ENCODE measurements around the gene AKIRIN2. TPM values are rescaled to one million over a fixed set of nuclear protein-coding genes. Genes with fewer than 3 reads are reported as not detected.
"Not testable (repeated sequence)": the region's sequence is repeated elsewhere in the genome, so short reads cannot be mapped to it uniquely, and the experiment has no call there.

AKIRIN2 gene
- total RNA-seq, 2 donors from 2014 or later = 64.5 to 71.0 TPM

DNA sequence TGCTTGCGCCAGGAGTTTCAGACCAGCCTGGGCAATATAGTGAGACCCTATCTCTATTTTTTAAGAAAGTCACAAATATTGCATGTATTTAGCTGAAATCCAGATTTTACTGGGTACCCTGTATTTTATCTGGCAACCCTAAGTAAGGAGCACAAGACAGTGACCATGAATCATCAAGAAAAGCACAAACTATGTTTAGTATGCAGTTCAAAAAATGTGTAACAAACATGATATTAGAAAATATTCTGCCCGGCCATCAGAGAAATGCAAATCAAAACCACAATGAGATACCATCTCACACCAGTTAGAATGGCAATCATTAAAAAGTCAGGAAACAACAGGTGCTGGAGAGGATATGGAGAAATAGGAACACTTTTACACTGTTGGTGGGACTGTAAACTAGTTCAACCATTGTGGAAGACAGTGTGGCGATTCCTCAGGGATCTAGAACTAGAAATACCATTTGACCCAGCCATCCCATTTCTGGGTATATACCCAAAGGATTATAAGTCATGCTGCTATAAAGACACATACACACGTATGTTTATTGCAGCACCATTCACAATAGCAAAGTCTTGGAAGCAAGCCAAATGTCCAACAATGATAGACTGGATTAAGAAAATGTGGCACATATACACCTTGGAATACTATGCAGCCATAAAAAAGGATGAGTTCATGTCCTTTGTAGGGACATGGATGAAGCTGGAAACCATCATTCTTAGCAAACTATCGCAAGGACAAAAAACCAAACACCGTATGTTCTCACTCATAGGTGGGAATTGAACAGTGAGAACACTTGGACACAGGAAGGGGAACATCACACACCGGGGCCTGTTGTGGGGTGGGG lies 6.8 kb upstream of the AKIRIN2 start:
- not testable (repeated sequence) for ATAC-seq (replicated peaks in 1 of 2); H3K27ac Mint-ChIP-seq

DNA sequence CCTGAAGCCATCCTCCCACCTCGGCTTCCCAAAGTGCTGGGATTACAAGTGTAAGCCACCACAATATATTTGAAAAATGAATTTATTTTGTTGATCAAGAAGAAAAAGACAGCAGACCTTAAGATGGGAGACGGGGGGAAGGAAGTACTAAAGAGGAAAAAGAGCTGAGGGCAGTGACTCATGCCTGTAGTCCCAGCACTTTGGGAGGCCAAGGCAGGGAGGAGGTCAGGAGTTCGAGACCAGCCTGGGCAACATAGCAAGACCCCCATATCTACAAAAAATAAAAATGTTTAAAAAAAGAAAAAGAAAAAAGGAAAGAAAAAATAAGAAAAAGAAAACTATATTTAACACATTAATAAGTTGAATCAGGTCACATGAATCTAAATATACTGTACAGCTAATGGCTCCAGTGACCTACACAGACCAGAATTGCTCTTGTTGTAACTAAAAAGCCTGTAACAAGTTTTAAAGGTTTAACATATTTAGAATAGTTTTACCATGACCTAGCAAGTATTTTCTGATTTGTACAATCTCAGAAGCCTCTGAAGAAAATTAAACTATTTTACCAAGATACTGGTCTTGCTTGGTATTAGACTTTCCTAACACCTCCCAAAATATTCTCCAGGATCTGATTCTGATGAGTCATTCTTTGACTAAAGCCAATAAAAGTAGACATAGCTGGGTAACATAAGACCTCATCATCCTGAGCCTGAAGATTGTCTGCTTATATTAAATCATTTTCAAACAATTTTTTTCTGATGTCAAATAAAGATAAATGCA lies 4.3 kb upstream of the AKIRIN2 start:
- Mint-ChIP-seq H3K36me3 (ENCODE audit: insufficient read depth in 2 of 2) (peaks cover 0 to 2% of the 10 kb centered on the region in 2 donors), H3K27me3 (ENCODE audit: low read depth) (no peaks in the 10 kb centered on the region), H3K9me3 (no peaks in the 10 kb centered on the region), H3K4me3 (no peak overlapping the region), H3K4me1 (ENCODE audit: low read depth) (peaks cover 47% of the 10 kb centered on the region), H3K27ac (no peak overlapping the region)
- DNase-seq (no peak), ATAC-seq (replicated peaks in 1 of 2) (no peak)

More for the DNA sequence above, 6.8 kb upstream of the AKIRIN2 start:
- not testable (repeated sequence) for H3K36me3 Mint-ChIP-seq (ENCODE audit: insufficient read depth in 2 of 2); H3K4me3 Mint-ChIP-seq; H3K27me3 Mint-ChIP-seq (ENCODE audit: low read depth); H3K9me3 Mint-ChIP-seq; DNase-seq
- peaks cover 35% of the 10 kb centered on the region for H3K4me1 Mint-ChIP-seq (ENCODE audit: low read depth)

DNA sequence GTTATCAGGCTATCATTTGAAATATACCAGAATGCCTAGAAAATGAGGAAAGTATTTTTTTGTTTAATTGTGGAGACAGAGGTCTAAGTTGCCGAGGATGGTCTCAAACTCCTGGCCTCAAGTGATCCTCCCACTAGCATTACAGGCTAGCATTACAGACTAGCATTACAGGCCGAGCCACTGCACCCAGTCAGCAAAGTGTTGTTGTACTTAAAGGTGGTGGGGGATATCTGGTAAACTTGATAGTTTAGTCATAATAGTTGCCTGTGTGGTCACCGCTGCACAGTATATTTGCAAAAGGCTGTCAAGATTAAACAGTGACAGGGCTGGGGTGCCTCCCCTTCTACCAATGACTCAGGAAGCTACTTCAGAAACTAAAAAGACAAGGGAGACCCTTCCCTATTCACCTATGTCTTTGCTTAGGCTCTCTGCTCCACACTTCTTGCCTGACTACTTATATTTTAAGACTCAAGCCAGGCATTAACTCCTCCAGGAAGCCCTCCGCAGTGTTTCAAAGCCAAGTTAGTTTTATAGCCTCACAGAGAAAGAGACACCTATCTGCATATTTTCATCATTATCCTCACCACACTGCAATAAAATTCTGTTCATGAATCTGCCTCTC lies 3.1 kb upstream of the AKIRIN2 start:
- Mint-ChIP-seq H3K36me3 (ENCODE audit: insufficient read depth in 2 of 2) (peaks cover 4 to 7% of the 10 kb centered on the region in 2 donors), H3K27ac (peak overlapping the region; percentile 54), H3K27me3 (ENCODE audit: low read depth) (no peaks in the 10 kb centered on the region), H3K9me3 (no peaks in the 10 kb centered on the region), H3K4me1 (ENCODE audit: low read depth) (peaks cover 46% of the 10 kb centered on the region), H3K4me3 (peak overlapping the region; percentile 8 to 55)
- ATAC-seq (replicated peaks in 1 of 2) = peak; percentile 76 to 77
- DNase-seq = peak; percentile 76 to 82

DNA sequence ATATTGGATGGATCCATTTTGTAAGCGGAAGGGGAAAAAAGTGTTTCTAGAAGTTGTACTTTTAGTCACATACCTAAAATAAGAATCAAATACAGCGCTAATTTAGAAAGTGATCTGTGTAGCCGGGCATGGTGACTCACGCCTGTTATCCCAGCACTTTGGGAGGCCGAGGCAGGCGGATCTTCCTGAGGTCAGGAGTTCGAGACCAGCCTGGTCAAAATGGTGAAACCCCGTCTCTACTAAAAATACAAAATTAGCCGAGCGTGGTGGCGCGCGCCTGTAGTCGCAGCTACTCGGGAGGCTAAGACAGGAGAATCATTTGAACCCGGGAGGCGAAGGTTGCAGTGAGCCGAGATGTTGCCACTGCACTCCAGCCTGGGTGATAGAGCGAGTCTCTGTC lies 1.0 kb upstream of the AKIRIN2 start:
- H3K4me1 Mint-ChIP-seq (ENCODE audit: low read depth) = peaks cover 59% of the 10 kb centered on the region
- not testable (repeated sequence) for ATAC-seq (replicated peaks in 1 of 2); H3K27me3 Mint-ChIP-seq (ENCODE audit: low read depth); DNase-seq; H3K9me3 Mint-ChIP-seq; H3K36me3 Mint-ChIP-seq (ENCODE audit: insufficient read depth in 2 of 2)
- peak overlapping the region; percentile 77 for H3K27ac Mint-ChIP-seq
- peak overlapping the region; percentile 90 to 97 for H3K4me3 Mint-ChIP-seq

DNA sequence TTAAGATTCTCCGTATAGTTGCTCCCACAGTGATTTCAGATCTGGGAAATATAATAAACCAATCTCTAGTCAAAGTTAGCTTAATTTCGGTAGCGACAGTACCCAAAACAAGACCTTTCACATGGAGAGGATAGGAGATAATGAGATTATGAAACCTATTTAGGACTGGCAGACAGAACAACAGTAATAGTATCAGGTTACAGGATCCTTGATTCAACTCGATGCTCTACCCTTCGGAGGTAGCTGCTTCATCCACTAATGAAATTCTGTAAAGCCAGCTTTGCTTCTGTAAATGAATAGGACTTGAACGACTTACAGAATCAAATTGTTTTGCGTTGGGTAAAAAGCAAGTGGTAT lies 534 bp upstream of the AKIRIN2 start:
- H3K4me3 Mint-ChIP-seq = peak overlapping the region; percentile 90 to 97

DNA sequence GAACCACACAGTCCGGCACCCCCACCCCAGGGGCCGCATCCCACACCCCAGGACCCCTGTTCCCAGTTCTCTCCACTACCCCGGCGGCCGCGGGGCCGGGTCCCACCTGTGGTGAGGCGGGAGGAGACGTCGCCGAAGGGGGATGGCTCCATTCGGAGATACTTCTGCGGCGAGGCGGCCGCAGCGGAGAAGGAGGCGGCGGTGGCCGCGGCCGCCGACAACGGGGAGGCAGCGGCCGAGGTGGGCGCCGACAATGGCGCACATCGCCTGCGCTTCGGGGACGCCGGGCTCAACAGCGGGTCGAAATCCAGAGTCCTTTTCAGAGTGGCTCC lies 723 bp downstream of the AKIRIN2 start:
- Mint-ChIP-seq H3K9me3 (no peaks in the 10 kb centered on the region), H3K27ac (peak overlapping the region; percentile 86), H3K4me1 (ENCODE audit: low read depth) (peaks cover 62% of the 10 kb centered on the region), H3K36me3 (ENCODE audit: insufficient read depth in 2 of 2) (peaks cover 6 to 7% of the 10 kb centered on the region in 2 donors), H3K4me3 (peak overlapping the region; percentile 90 to 97), H3K27me3 (ENCODE audit: low read depth) (no peaks in the 10 kb centered on the region)
- DNase-seq = no peak
- ATAC-seq (replicated peaks in 1 of 2) = peak in 1 of 2 donors; percentile 3

More for the DNA sequence above, 534 bp upstream of the AKIRIN2 start:
- Mint-ChIP-seq H3K27ac (peak overlapping the region; percentile 77), H3K4me1 (ENCODE audit: low read depth) (peaks cover 64% of the 10 kb centered on the region), H3K9me3 (no peaks in the 10 kb centered on the region), H3K36me3 (ENCODE audit: insufficient read depth in 2 of 2) (peaks cover 6 to 7% of the 10 kb centered on the region in 2 donors), H3K27me3 (ENCODE audit: low read depth) (no peaks in the 10 kb centered on the region)
- no peak for ATAC-seq (replicated peaks in 1 of 2)
- DNase-seq = no peak

DNA sequence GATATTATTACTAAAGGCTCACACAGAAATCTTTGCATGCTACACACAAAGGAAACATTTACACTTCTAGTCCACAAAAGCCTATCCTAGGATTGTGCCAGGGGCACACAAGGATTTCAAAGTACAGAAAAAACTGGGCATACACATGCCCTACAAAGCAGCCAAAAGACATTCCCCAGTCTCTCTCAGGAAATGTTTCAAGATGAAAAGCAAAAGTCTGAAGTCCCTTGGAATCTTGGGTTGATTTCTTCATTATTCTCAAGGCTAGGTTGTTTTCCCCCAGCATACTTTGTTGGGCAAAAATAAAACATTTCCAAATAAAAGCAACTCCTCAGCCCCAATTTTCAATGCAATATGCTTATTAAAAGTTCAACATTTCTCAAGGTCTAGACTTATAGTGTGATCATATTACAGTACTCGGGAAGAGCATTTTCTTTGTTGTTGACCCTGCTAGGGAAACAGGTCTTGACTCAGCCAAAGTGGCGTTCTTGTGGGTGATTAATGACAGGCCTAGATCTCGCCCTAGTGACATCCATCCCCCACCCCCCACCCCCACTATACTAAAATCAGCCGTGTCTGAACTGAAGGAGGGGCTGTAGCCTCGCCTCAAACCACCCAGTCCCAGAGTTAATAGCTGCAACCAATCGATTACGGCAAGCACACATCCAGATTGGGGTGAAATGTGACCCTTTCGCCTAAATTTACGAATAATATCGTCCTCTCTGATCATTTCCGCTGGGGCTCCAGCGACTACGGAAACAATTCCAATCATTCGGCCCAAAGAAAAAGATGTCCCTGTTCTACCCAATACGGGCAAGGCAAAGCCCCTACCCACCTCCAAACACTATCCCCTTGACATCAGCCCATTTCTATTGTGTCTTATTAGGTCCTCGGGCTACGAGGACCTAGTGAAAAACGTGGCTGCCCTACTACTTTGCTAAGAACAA lies 1.4 kb downstream of the AKIRIN2 start:
- Mint-ChIP-seq H3K4me1 (ENCODE audit: low read depth) (peaks cover 63% of the 10 kb centered on the region), H3K9me3 (no peaks in the 10 kb centered on the region), H3K4me3 (peak overlapping the region; percentile 90 to 97), H3K36me3 (ENCODE audit: insufficient read depth in 2 of 2) (peaks cover 6 to 7% of the 10 kb centered on the region in 2 donors), H3K27me3 (ENCODE audit: low read depth) (no peaks in the 10 kb centered on the region), H3K27ac (peak overlapping the region; percentile 86)
- peak; percentile 40 to 47 for DNase-seq
- ATAC-seq (replicated peaks in 1 of 2) = peak; percentile 8 to 14

DNA sequence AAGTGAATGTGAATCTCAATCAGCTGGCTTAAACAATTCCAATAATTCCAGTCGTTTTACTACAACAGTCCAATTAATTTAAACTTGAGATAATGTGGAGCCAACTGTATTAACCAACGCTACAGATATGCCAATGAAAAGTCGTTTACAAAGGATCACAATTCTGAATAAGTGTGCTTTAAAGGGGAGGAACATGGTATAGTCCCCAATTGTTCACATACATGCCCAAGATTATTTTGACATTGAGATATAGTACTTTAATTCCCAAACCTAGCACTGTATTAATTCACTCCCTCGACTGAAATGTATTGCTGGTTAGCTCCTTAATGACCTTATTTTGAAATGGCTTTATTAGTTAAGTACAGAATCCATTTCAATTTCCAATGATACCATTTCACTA lies 2.5 kb downstream of the AKIRIN2 start:
- no peak for DNase-seq
- H3K4me3 Mint-ChIP-seq = peak overlapping the region; percentile 90 to 97
- H3K9me3 Mint-ChIP-seq = no peaks in the 10 kb centered on the region
- no peak for ATAC-seq (replicated peaks in 1 of 2)
- H3K36me3 Mint-ChIP-seq (ENCODE audit: insufficient read depth in 2 of 2) = peaks cover 6 to 7% of the 10 kb centered on the region in 2 donors
- H3K27ac Mint-ChIP-seq = peak overlapping the region; percentile 93
- H3K4me1 Mint-ChIP-seq (ENCODE audit: low read depth) = peaks cover 57% of the 10 kb centered on the region
- no peaks in the 10 kb centered on the region for H3K27me3 Mint-ChIP-seq (ENCODE audit: low read depth)

DNA sequence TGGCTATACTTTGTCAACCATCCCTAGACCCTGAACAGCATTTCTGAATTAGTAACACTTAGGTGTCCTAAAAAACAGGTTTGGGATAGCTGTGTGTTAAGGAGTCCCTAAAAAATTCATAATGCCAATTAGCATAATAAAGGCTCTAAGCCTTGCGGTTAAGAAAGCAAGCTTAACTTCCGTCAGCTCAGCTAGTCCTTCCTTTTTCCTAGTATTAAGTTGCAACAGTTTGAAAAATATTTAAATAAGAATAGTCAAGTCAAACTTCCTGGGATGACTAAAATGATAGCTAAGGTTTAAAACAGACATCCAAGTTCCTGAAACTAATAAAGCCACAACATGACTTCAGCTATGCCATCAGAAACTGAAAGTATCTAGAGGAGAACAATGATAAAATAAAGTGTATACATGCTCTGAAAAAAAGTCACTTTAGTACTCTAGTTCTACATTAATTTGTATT lies 3.5 kb downstream of the AKIRIN2 start:
- Mint-ChIP-seq H3K9me3 (no peaks in the 10 kb centered on the region), H3K36me3 (ENCODE audit: insufficient read depth in 2 of 2) (peaks cover 7% of the 10 kb centered on the region in 2 donors), H3K4me3 (peak overlapping the region; percentile 90 to 97), H3K27me3 (ENCODE audit: low read depth) (no peaks in the 10 kb centered on the region), H3K27ac (peak overlapping the region; percentile 93), H3K4me1 (ENCODE audit: low read depth) (peaks cover 63% of the 10 kb centered on the region)
- DNase-seq (no peak), ATAC-seq (replicated peaks in 1 of 2) (no peak)

DNA sequence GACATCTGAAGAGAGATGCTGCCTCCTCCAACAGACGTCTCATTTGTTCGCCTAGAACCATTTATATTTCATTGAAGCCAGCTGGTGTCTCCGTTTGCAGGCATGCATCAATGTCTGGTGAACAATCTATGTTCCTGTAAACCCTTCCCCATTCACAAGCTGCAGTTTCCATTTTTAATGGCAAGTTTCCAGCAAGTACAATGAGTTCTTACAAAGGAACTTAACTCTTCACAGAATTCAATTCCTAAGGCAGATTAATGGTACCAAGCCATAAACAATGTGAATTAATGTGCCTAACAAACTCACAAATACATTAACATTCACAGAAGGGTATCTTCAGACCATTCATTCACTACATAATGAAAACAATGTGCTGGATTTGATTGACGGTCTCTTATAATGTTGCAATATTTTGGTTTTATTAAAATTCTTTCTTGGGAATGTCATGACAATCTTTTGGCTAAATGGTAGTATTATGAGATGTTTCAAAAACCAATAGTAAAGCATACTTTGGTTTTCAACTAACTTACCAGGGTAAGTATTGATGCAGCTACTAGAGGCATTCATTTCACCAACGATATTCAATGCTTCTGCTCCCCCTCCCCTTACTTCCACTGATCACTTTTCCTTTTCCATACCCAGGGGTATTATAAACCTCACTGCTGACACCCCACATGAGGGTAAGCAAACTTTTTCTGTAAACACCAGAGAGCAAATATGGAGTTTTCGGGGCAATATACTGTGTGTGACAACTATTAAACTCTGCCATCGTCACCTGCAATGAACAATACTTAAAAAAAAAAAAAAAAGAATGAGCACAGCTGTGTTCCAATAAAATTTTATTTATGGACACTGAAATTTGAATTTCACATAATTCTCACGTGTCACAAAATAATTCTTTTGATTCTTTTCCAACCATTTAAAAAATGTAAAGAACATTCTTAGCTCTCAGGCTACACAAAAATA lies 4.2 kb downstream of the AKIRIN2 start:
- no peak for ATAC-seq (replicated peaks in 1 of 2)
- H3K4me1 Mint-ChIP-seq (ENCODE audit: low read depth) = peaks cover 66% of the 10 kb centered on the region

DNA sequence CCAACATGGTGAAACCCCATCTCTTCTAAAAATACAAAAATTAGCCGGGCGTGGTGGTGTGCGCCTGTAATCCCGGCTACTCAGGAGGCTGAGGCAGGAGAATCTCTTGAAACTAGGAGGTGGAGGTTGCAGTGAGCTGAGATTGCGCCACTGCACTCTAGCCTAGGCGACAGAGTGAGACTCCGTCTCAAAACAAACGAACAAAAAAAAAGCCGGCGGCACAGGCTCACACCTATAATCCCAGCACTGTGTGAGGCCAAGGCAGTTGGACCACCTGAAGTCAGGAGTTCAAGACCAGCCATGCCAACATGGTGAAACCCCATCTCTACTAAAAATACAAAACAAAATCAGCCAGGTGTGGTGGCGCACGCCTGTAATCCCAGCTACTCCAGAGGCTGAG lies 5.2 kb downstream of the AKIRIN2 start:
- H3K9me3 Mint-ChIP-seq; H3K36me3 Mint-ChIP-seq (ENCODE audit: insufficient read depth in 2 of 2); H3K27ac Mint-ChIP-seq; H3K27me3 Mint-ChIP-seq (ENCODE audit: low read depth); DNase-seq; ATAC-seq (replicated peaks in 1 of 2): not testable (repeated sequence)
- Mint-ChIP-seq H3K4me3 (peak overlapping the region; percentile 46 to 90), H3K4me1 (ENCODE audit: low read depth) (peaks cover 69% of the 10 kb centered on the region)

More for the DNA sequence above, 4.2 kb downstream of the AKIRIN2 start:
- Mint-ChIP-seq H3K36me3 (ENCODE audit: insufficient read depth in 2 of 2) (peaks cover 7% of the 10 kb centered on the region in 2 donors), H3K4me3 (peak overlapping the region; percentile 90 to 97), H3K27ac (peak overlapping the region; percentile 93), H3K9me3 (no peaks in the 10 kb centered on the region), H3K27me3 (ENCODE audit: low read depth) (no peaks in the 10 kb centered on the region)
- no peak for DNase-seq

Data from activated T-cell treated with anti-CD3 and anti-CD28 coated beads, Interleukin-2, amount 50 U/mL, for 72 hours (primary cell).